PFSK-1 (cell line): Measurements from ENCODE around the gene CENPV.

Experiments
- REST ChIP-seq, 2 experiments: IDR thresholded peaks; 2 replicates each; pipeline versions ENCODE4 v1.6.1 to v1.8.0; 2011 to 2012; ENCODE audit warnings: low read depth in 2 of 2, low read length in 2 of 2, control low read depth in 1 of 2, inconsistent platforms in 1 of 2, mild to moderate bottlenecking in 1 of 2, moderate library complexity in 1 of 2; ENCODE audit not compliant: insufficient read depth in 1 of 2
- TAF1 ChIP-seq: IDR thresholded peaks from 2 replicates; pipeline ENCODE4 v1.6.1; 2012; ENCODE audit warnings: low read length, control low read depth, borderline replicate concordance; ENCODE audit not compliant: insufficient read depth

GRCh38 chr17:16339959-16340358 is 13.3 kb downstream of the CENPV start:
- TF ChIP-seq TAF1 (no peak), REST (IDR thresholded peaks at IDR 0.05; ENCODE audit: insufficient read depth in 1 of 2, low read depth in 2 of 2, low read length in 2 of 2) (no peak)
